Effector memory CD4-positive, alpha-beta T cell (primary cell): ENCODE data around the gene COL15A1.

Experiments
- DNase-seq, 3 donors: peaks; one replicate each; pipeline ENCODE4 v3.0.0-alpha.2; 2020
- H3K27ac ChIP-seq: 2 replicates; pipeline ENCODE4 v1.7.0; 2013; ENCODE audit warnings: mild to moderate bottlenecking, low read length, moderate library complexity; ENCODE audit not compliant: insufficient read depth, poor library complexity, severe bottlenecking
- H3K27me3 ChIP-seq: replicated peaks from 2 replicates; pipeline ENCODE4 v1.7.0; 2013; ENCODE audit warnings: mild to moderate bottlenecking, low read length; ENCODE audit not compliant: insufficient read depth, control insufficient read depth, poor library complexity, severe bottlenecking
- H3K36me3 ChIP-seq: 2 replicates; pipeline ENCODE4 v1.7.0; 2013; ENCODE audit warnings: mild to moderate bottlenecking, low read length, moderate library complexity; ENCODE audit not compliant: control insufficient read depth, insufficient read depth
- H3K4me1 ChIP-seq: 2 replicates; pipeline ENCODE4 v1.7.0; 2013; ENCODE audit warnings: low read length, mild to moderate bottlenecking; ENCODE audit not compliant: control insufficient read depth, insufficient read depth, poor library complexity, severe bottlenecking
- H3K4me3 ChIP-seq: 2 replicates; pipeline ENCODE4 v1.7.0; 2013; ENCODE audit warnings: low read length, low read depth, mild to moderate bottlenecking; ENCODE audit not compliant: insufficient read depth, poor library complexity, severe bottlenecking
- H3K9me3 ChIP-seq: 2 replicates; pipeline ENCODE4 v1.7.0; 2013; ENCODE audit warnings: mild to moderate bottlenecking, low read length, moderate library complexity; ENCODE audit not compliant: control insufficient read depth

COL15A1 gene

GRCh38 chr9:98941946-98942523, 1.7 kb upstream of the COL15A1 start:
- Histone ChIP-seq H3K4me3 (no peak overlapping the region), H3K27me3 (peaks cover 11% of the 10 kb centered on the region), H3K9me3 (no peaks in the 10 kb centered on the region), H3K27ac (no peak overlapping the region), H3K36me3 (no peaks in the 10 kb centered on the region), H3K4me1 (no peaks in the 10 kb centered on the region)
- DNase-seq, result no peak

- Histone ChIP-seq H3K9me3 (no peaks in the 10 kb centered on the region), H3K27ac (no peak overlapping the region), H3K36me3 (no peaks in the 10 kb centered on the region), H3K4me1 (no peaks in the 10 kb centered on the region), H3K27me3 (peaks cover 11% of the 10 kb centered on the region), H3K4me3 (no peak overlapping the region)
- no peak for DNase-seq
Observed at GRCh38 chr9:98942906-98943681, 613 bp upstream of the COL15A1 start.

GRCh38 chr9:98944057-98944733, 488 bp downstream of the COL15A1 start:
- Histone ChIP-seq H3K27ac (no peak overlapping the region), H3K9me3 (no peaks in the 10 kb centered on the region), H3K4me1 (no peaks in the 10 kb centered on the region), H3K4me3 (no peak overlapping the region), H3K36me3 (no peaks in the 10 kb centered on the region), H3K27me3 (peaks cover 11% of the 10 kb centered on the region)
- DNase-seq, result no peak

- Histone ChIP-seq H3K4me3 (no peak overlapping the region), H3K9me3 (no peaks in the 10 kb centered on the region), H3K27me3 (peaks cover 11% of the 10 kb centered on the region), H3K27ac (no peak overlapping the region), H3K36me3 (no peaks in the 10 kb centered on the region), H3K4me1 (no peaks in the 10 kb centered on the region)
- DNase-seq, result no peak
Observed at GRCh38 chr9:98944734-98945074, 997 bp downstream of the COL15A1 start.

GRCh38 chr9:98949565-98949964, 5.9 kb downstream of the COL15A1 start:
- Histone ChIP-seq H3K27me3 (peaks cover 8% of the 10 kb centered on the region), H3K4me3 (no peak overlapping the region), H3K27ac (no peak overlapping the region), H3K9me3 (no peaks in the 10 kb centered on the region), H3K4me1 (no peaks in the 10 kb centered on the region), H3K36me3 (no peaks in the 10 kb centered on the region)
- no peak for DNase-seq

GRCh38 chr9:98950262-98950661, 6.6 kb downstream of the COL15A1 start:
- peaks cover 6% of the 10 kb centered on the region for H3K27me3 ChIP-seq
- no peaks in the 10 kb centered on the region for H3K9me3 ChIP-seq
- no peak for DNase-seq
- H3K4me3 ChIP-seq, result no peak overlapping the region
- H3K36me3 ChIP-seq, result no peaks in the 10 kb centered on the region
- H3K27ac ChIP-seq, result no peak overlapping the region
- H3K4me1 ChIP-seq, result no peaks in the 10 kb centered on the region

- H3K4me1 ChIP-seq, result no peaks in the 10 kb centered on the region
- no peak overlapping the region for H3K27ac ChIP-seq
- H3K36me3 ChIP-seq, result no peaks in the 10 kb centered on the region
- no peaks in the 10 kb centered on the region for H3K27me3 ChIP-seq
- H3K4me3 ChIP-seq, result no peak overlapping the region
- DNase-seq, result no peak
- no peaks in the 10 kb centered on the region for H3K9me3 ChIP-seq
Observed at GRCh38 chr9:98951967-98952366, 8.3 kb downstream of the COL15A1 start.

- no peaks in the 10 kb centered on the region for H3K4me1 ChIP-seq
- H3K9me3 ChIP-seq, result no peaks in the 10 kb centered on the region
- DNase-seq, result no peak
- H3K27ac ChIP-seq, result no peak overlapping the region
- H3K36me3 ChIP-seq, result no peaks in the 10 kb centered on the region
- H3K4me3 ChIP-seq, result no peak overlapping the region
- H3K27me3 ChIP-seq, result no peaks in the 10 kb centered on the region
Observed at GRCh38 chr9:98953581-98954243, 10.0 kb downstream of the COL15A1 start.

- DNase-seq, result no peak
- Histone ChIP-seq H3K4me1 (no peaks in the 10 kb centered on the region), H3K9me3 (no peaks in the 10 kb centered on the region), H3K4me3 (no peak overlapping the region), H3K36me3 (no peaks in the 10 kb centered on the region), H3K27me3 (no peaks in the 10 kb centered on the region), H3K27ac (no peak overlapping the region)
Observed at GRCh38 chr9:98954244-98954610, 10.5 kb downstream of the COL15A1 start.

GRCh38 chr9:98955259-98955658, 11.6 kb downstream of the COL15A1 start:
- no peaks in the 10 kb centered on the region for H3K9me3 ChIP-seq
- no peak overlapping the region for H3K4me3 ChIP-seq
- no peaks in the 10 kb centered on the region for H3K36me3 ChIP-seq
- DNase-seq, result no peak
- H3K4me1 ChIP-seq, result no peaks in the 10 kb centered on the region
- no peak overlapping the region for H3K27ac ChIP-seq
- no peaks in the 10 kb centered on the region for H3K27me3 ChIP-seq
